IMR-90 (cell line): Measurements from ENCODE around the gene MAP1LC3C. TPM values are rescaled to one million over a fixed set of nuclear protein-coding genes. Genes with fewer than 3 reads are reported as not detected.

Source experiments
- ATAC-seq: fragments of 200-7000 bp; cut with Tn5 transposase; 2 replicates; pipeline ENCODE4 v1.9.1; 2020; ENCODE audit warnings: low read depth, mild to moderate bottlenecking, moderate library complexity
- BruUV-seq: library from RNA; stranded (reverse); fragments of 400-500 nt; replicated peaks from 2 replicates; lab custom pipeline; 2021; lab: Mats Ljungman, UMichigan
- CTCF ChIA-PET: fragments of 300-600 bp; formaldehyde crosslinking; extraction: SDS; loops from one replicate; lab custom pipeline; 2021; ENCODE audit warnings: antibody characterized with exemption; lab: Yijun Ruan, JAX
- POLR2A ChIA-PET: fragments of 300-600 bp; sonication (Branson Sonifier 250); formaldehyde crosslinking; loops from one replicate; lab custom pipeline; 2022; ENCODE audit warnings: antibody characterized with exemption; ENCODE audit not compliant: unreplicated experiment; lab: Charles Lee
- DNase-seq: peaks from one replicate; pipeline ENCODE4 v3.0.0; 2013
- H2AFZ ChIP-seq: replicated peaks from 2 replicates; pipeline ENCODE3; 2013; ENCODE audit warnings: low read length, mild to moderate bottlenecking; ENCODE audit not compliant: poor library complexity
- H2AK5ac ChIP-seq: 2 replicates; pipeline ENCODE4 v1.6.1; 2013; ENCODE audit warnings: low read depth, low read length, inconsistent platforms
- H2AK9ac ChIP-seq: replicated peaks from 2 replicates; pipeline ENCODE3; 2013; ENCODE audit warnings: mild to moderate bottlenecking, low read depth, low read length, moderate library complexity; ENCODE audit not compliant: poor library complexity
- H2BK120ac ChIP-seq: 2 replicates; pipeline ENCODE4 v1.6.1; 2013; ENCODE audit warnings: low read depth, low read length, inconsistent platforms
- H2BK15ac ChIP-seq: 3 replicates; pipeline ENCODE4 v1.6.1; 2013; ENCODE audit warnings: low read depth, low read length, inconsistent platforms
- H2BK20ac ChIP-seq: 2 replicates; pipeline ENCODE4 v1.6.1; 2013; ENCODE audit warnings: low read depth, mild to moderate bottlenecking, inconsistent platforms, low read length, moderate library complexity
- H2BK5ac ChIP-seq: 2 replicates; pipeline ENCODE4 v1.6.1; 2013; ENCODE audit warnings: mild to moderate bottlenecking, low read depth, low read length, inconsistent platforms; ENCODE audit not compliant: poor library complexity, severe bottlenecking
- H3K14ac ChIP-seq: replicated peaks from 2 replicates; pipeline ENCODE4 v1.6.1; 2013; ENCODE audit warnings: low read depth, low read length, inconsistent platforms
- H3K18ac ChIP-seq: 2 replicates; pipeline ENCODE4 v1.6.1; 2013; ENCODE audit warnings: low read depth, low read length, control low read depth
- H3K23ac ChIP-seq: 2 replicates; pipeline ENCODE4 v1.6.1; 2013; ENCODE audit warnings: low read depth, low read length, inconsistent platforms
- H3K27ac ChIP-seq: 2 replicates; pipeline ENCODE4 v1.5.1; 2013; ENCODE audit warnings: mild to moderate bottlenecking, control low read depth, low read length; ENCODE audit not compliant: insufficient read depth
- H3K27me3 ChIP-seq: 2 replicates; pipeline ENCODE4 v1.6.1; 2013; ENCODE audit warnings: low read length; ENCODE audit not compliant: control insufficient read depth, insufficient read depth
- H3K36me3 ChIP-seq: 2 replicates; pipeline ENCODE4 v1.6.1; 2013; ENCODE audit warnings: low read length, mixed read lengths; ENCODE audit not compliant: control insufficient read depth, insufficient read depth
- H3K4ac ChIP-seq: 2 replicates; pipeline ENCODE4 v1.6.1; 2013; ENCODE audit warnings: low read depth, low read length, inconsistent platforms
- H3K4me1 ChIP-seq: 2 replicates; pipeline ENCODE4 v1.6.1; 2013; ENCODE audit warnings: low read length, mixed read lengths; ENCODE audit not compliant: control insufficient read depth, insufficient read depth
- H3K4me2 ChIP-seq: 2 replicates; pipeline ENCODE4 v1.6.1; 2013; ENCODE audit warnings: low read depth, mild to moderate bottlenecking, control low read depth, low read length, moderate library complexity
- H3K4me3 ChIP-seq: 2 replicates; pipeline ENCODE4 v1.5.1; 2013; ENCODE audit warnings: low read depth, mild to moderate bottlenecking, control low read depth, low read length, moderate library complexity; ENCODE audit not compliant: insufficient read depth
- H3K56ac ChIP-seq: 2 replicates; pipeline ENCODE4 v1.6.1; 2013; ENCODE audit warnings: low read length, inconsistent platforms; ENCODE audit not compliant: insufficient read depth; ENCODE audit errors: extremely low read depth
- H3K79me1 ChIP-seq, 2 experiments: 2 replicates each; pipeline ENCODE4 v1.6.1; 2013; ENCODE audit warnings: low read length in 2 of 2, inconsistent platforms in 1 of 2, low read depth in 1 of 2
- H3K9ac ChIP-seq: 2 replicates; pipeline ENCODE4 v1.6.1; 2013; ENCODE audit warnings: low read depth, low read length, control low read depth
- H3K9me1 ChIP-seq: 2 replicates; pipeline ENCODE4 v1.6.1; 2013; ENCODE audit warnings: low read length, inconsistent platforms; ENCODE audit not compliant: insufficient read depth
- H3K9me3 ChIP-seq: 2 replicates; pipeline ENCODE4 v1.6.1; 2013; ENCODE audit warnings: low read length; ENCODE audit not compliant: control insufficient read depth, insufficient read depth
- H4K20me1 ChIP-seq: 2 replicates; pipeline ENCODE4 v1.6.1; 2013; ENCODE audit warnings: low read length, inconsistent platforms; ENCODE audit not compliant: insufficient read depth
- H4K5ac ChIP-seq: 2 replicates; pipeline ENCODE4 v1.6.1; 2013; ENCODE audit warnings: mild to moderate bottlenecking, low read depth, low read length, control low read depth
- H4K8ac ChIP-seq, 2 experiments: 2 replicates each; pipeline ENCODE4 v1.6.1; 2013; ENCODE audit warnings: low read depth in 2 of 2, low read length in 2 of 2, control low read depth in 1 of 2, inconsistent platforms in 1 of 2
- H4K91ac ChIP-seq: 2 replicates; pipeline ENCODE4 v1.6.1; 2013; ENCODE audit warnings: low read depth, low read length, inconsistent platforms; ENCODE audit not compliant: insufficient read depth
- CEBPB ChIP-seq: IDR thresholded peaks from 2 replicates; pipeline ENCODE4 v1.6.1; 2012; ENCODE audit warnings: low read depth, low read length, improper control_type of control experiment
- CHD1 ChIP-seq: IDR thresholded peaks from 2 replicates; pipeline ENCODE4 v1.6.1; 2012; ENCODE audit warnings: low read depth, low read length, improper control_type of control experiment
- NFE2L2 ChIP-seq: fragments of 150-350 bp; IDR thresholded peaks from 2 replicates; pipeline ENCODE4 v1.6.1; 2016; ENCODE audit warnings: low read depth, mild to moderate bottlenecking, low read length
- WGBS, 2 experiments: methylation state at CpG; one replicate each; pipeline versions ENCODE4 v1.1.5 to v1.1.7; 2013; ENCODE audit warnings: missing lambda C conversion rate in 2 of 2; ENCODE audit not compliant: insufficient read length in 1 of 2; ENCODE audit errors: extremely low coverage in 2 of 2; 5-methylcytosine and 5-hydroxymethylcytosine counted together
- dilution Hi-C: fragments of 300-500 bp; cut with HindIII; formaldehyde crosslinking; loops from one replicate; pipeline ENCODE4 v1.14.3; 2018; ENCODE audit warnings: low sequenced_read_pairs; ENCODE audit not compliant: unreplicated experiment
- in situ Hi-C: fragments of 300-500 bp; cut with MboI; formaldehyde crosslinking; loops from 3 replicates; pipeline ENCODE4 v1.14.3; 2019; ENCODE audit warnings: low sequenced_read_pairs, inconsistent platforms, mixed read lengths
- intact Hi-C: fragments of 100-400 bp; cut with micrococcal nuclease; formaldehyde crosslinking; loops from 2 replicates; pipeline ENCODE4 v1.10.0; 2022
- polyA plus RNA-seq, 3 experiments: library from polyadenylated mRNA; depleted of rRNA; stranded (reverse); fragments of >200 nt; gene quantifications; 2 replicates each; pipeline ENCODE4 v1.2.3, GENCODE V29; 2012; ENCODE audit warnings: low replicate concordance in 1 of 3
- total RNA-seq: library from RNA; depleted of rRNA; stranded (reverse); fragments of >200 nt; gene quantifications from 2 replicates; pipeline ENCODE4 v1.2.3, GENCODE V29; 2012

The MAP1LC3C gene
- total and polyA plus RNA-seq, 2 of the 4 experiments (the other 2 are of a cell fraction), result under 0.01 TPM; not detected in 1

DNA sequence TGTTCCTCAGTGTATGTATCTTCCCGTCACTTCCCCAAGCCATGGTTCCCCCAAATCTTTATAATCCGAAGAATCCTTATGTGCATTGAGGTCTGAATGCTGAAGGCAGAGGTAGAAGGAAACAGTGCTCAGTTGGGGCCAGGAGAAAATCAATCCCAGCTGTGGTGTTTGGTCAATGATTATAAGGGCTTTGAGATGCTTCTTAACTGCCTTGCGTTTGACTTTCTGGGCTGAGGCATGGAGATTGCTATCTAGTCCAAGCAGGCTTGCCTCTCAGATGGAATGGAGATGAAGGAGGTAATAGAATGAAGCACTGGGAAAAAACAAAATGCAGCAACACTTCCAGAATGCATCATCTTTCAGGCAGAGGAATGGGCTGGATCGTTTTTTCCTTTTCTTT lies 3.6 kb upstream of the MAP1LC3C start:
- dilution Hi-C loops (no loop called here), intact Hi-C loops (no loop called here), in situ Hi-C loops (no loop called here)
- BruUV-seq, result no TSS peak
- Histone ChIP-seq H3K79me1 (no peaks in the 10 kb centered on the region), H2BK15ac (no peak overlapping the region), H2BK20ac (no peak overlapping the region), H3K9ac (no peak overlapping the region), H4K91ac (no peak overlapping the region), H3K18ac (no peak overlapping the region), H3K4me2 (no peak overlapping the region), H4K8ac (no peak overlapping the region), H2BK120ac (no peak overlapping the region), H4K20me1 (no peaks in the 10 kb centered on the region), H3K27ac (no peak overlapping the region), H3K4me1 (no peaks in the 10 kb centered on the region), H3K56ac (no peak overlapping the region), H3K27me3 (no peaks in the 10 kb centered on the region), H2AFZ (no peak overlapping the region), H2AK5ac (no peak overlapping the region), H2AK9ac (no peak overlapping the region), H3K4me3 (no peak overlapping the region), H3K23ac (no peak overlapping the region), H4K5ac (no peak overlapping the region), H2BK5ac (no peak overlapping the region), H3K9me1 (no peaks in the 10 kb centered on the region), H3K14ac (no peak overlapping the region), H3K4ac (no peak overlapping the region), H3K9me3 (no peaks in the 10 kb centered on the region), H3K36me3 (no peaks in the 10 kb centered on the region)
- ChIA-PET CTCF (no interaction called here), POLR2A (no interaction called here)
- TF ChIP-seq CHD1 (no peak), CEBPB (no peak), NFE2L2 (no peak)
- DNase-seq (no peak), ATAC-seq (no peak)
- WGBS, 2 experiments, result no CpG with 5 or more reads among the region's 4 CpGs
